Superior temporal gyrus (tissue), 1 donor: ENCODE data around the gene LMTK2.

ENCODE experiments used
- DNase-seq: peaks from one replicate; pipeline ENCODE4 v3.0.0-alpha.2; 2016; ENCODE audit errors: extremely low spot score

The LMTK2 gene

GRCh38 chr7:98106647-98107312 is at the start of gene LMTK2:
Gene LMTK2, plus strand, starts transcription at chr7:98106862. Its CDS starts 316 bp downstream, at chr7:98107178.
- peak; percentile 96 for DNase-seq

- no peak for DNase-seq
These were observed 49.5 kb upstream of the LMTK2 start for GRCh38 chr7:98057157-98057556.

GRCh38 chr7:98058186-98058585 is 48.5 kb upstream of the LMTK2 start:
- no peak for DNase-seq

GRCh38 chr7:98064233-98064632 is 42.4 kb upstream of the LMTK2 start:
- no peak for DNase-seq

- no peak for DNase-seq
These were observed 40.5 kb upstream of the LMTK2 start for GRCh38 chr7:98066208-98066607.

GRCh38 chr7:98066934-98067507 is 39.6 kb upstream of the LMTK2 start:
- no peak for DNase-seq

GRCh38 chr7:98073047-98073446 is 33.6 kb upstream of the LMTK2 start:
- no peak for DNase-seq

GRCh38 chr7:98075801-98076200 is 30.9 kb upstream of the LMTK2 start:
- no peak for DNase-seq

GRCh38 chr7:98077762-98078161 is 28.9 kb upstream of the LMTK2 start:
- no peak for DNase-seq

- no peak for DNase-seq
These were observed 28.3 kb upstream of the LMTK2 start for GRCh38 chr7:98078197-98078870.

- DNase-seq = peak; percentile 75
These were observed 26.6 kb upstream of the LMTK2 start for GRCh38 chr7:98079891-98080648.

- DNase-seq = no peak
These were observed 25.3 kb upstream of the LMTK2 start for GRCh38 chr7:98081319-98081718.

- no peak for DNase-seq
These were observed 22.0 kb upstream of the LMTK2 start for GRCh38 chr7:98084631-98085030.

GRCh38 chr7:98085674-98086073 is 21.0 kb upstream of the LMTK2 start:
- no peak for DNase-seq

- no peak for DNase-seq
These were observed 20.4 kb upstream of the LMTK2 start for GRCh38 chr7:98086281-98086718.

- DNase-seq = no peak
These were observed 18.6 kb upstream of the LMTK2 start for GRCh38 chr7:98088109-98088508.

GRCh38 chr7:98090116-98090515 is 16.5 kb upstream of the LMTK2 start:
- DNase-seq = no peak

GRCh38 chr7:98091061-98091460 is 15.6 kb upstream of the LMTK2 start:
- DNase-seq = no peak

- no peak for DNase-seq
These were observed 15.1 kb upstream of the LMTK2 start for GRCh38 chr7:98091523-98091922.

GRCh38 chr7:98097042-98097645 is 9.5 kb upstream of the LMTK2 start:
- DNase-seq = no peak

- DNase-seq = no peak
These were observed 6.6 kb upstream of the LMTK2 start for GRCh38 chr7:98100088-98100487.

GRCh38 chr7:98102170-98102569 is 4.5 kb upstream of the LMTK2 start:
- DNase-seq = no peak
